Stimulated activated CD4-positive, alpha-beta T cell treated with anti-CD3 and anti-CD28 coated beads, Interleukin-12 subunit alpha, Interleukin-12 subunit beta, amount 100 ng/mL, for 24 hours (primary cell): ENCODE measurements around the gene KDM5A.

Source experiments
- DNase-seq, 2 experiments: peaks; one replicate each; pipeline ENCODE4 v3.0.0-alpha.2; 2020; ENCODE audit warnings: low read depth in 2 of 2

Gene KDM5A

GRCh38 chr12:272942-273341 lies 116.2 kb downstream of the KDM5A start:
- no peak for DNase-seq

GRCh38 chr12:271161-271560 lies 118.0 kb downstream of the KDM5A start:
- DNase-seq: no peak

- DNase-seq: no peak
These were observed 119.9 kb downstream of the KDM5A start for GRCh38 chr12:269191-269590.

GRCh38 chr12:268483-268840 lies 120.7 kb downstream of the KDM5A start:
- DNase-seq: no peak

- DNase-seq: no peak
These were observed 121.3 kb downstream of the KDM5A start for GRCh38 chr12:267581-268482.

GRCh38 chr12:265096-265495 lies 124.0 kb downstream of the KDM5A start:
- DNase-seq: no peak

GRCh38 chr12:264269-264668 lies 124.9 kb downstream of the KDM5A start:
- DNase-seq: no peak

- no peak for DNase-seq
These were observed 125.5 kb downstream of the KDM5A start for GRCh38 chr12:263574-263973.

GRCh38 chr12:262817-263216 lies 126.3 kb downstream of the KDM5A start, which contains the start of gene SLC6A13:
TSS of gene SLC6A13 (minus strand) at chr12:262836. CDS start at chr12:260052, 2,784 bp downstream.
- no peak for DNase-seq

- no peak for DNase-seq
These were observed 127.0 kb downstream of the KDM5A start for GRCh38 chr12:262113-262512.

GRCh38 chr12:257521-258321 lies 131.4 kb downstream of the KDM5A start:
- DNase-seq: no peak

GRCh38 chr12:256958-257357 lies 132.2 kb downstream of the KDM5A start:
- no peak for DNase-seq

GRCh38 chr12:256225-256624 lies 132.9 kb downstream of the KDM5A start:
- DNase-seq: no peak

GRCh38 chr12:254912-255311 lies 134.2 kb downstream of the KDM5A start:
- no peak for DNase-seq

GRCh38 chr12:254039-254438 lies 135.1 kb downstream of the KDM5A start:
- no peak for DNase-seq

- no peak for DNase-seq
These were observed 135.8 kb downstream of the KDM5A start for GRCh38 chr12:253116-253831.

- no peak for DNase-seq
These were observed 136.5 kb downstream of the KDM5A start for GRCh38 chr12:252636-253035.

- no peak for DNase-seq
These were observed 141.8 kb downstream of the KDM5A start for GRCh38 chr12:247271-247670.

GRCh38 chr12:243381-243780 lies 145.7 kb downstream of the KDM5A start:
- no peak for DNase-seq

- DNase-seq: no peak
These were observed 146.6 kb downstream of the KDM5A start for GRCh38 chr12:242496-242895.

GRCh38 chr12:241266-241665 lies 147.9 kb downstream of the KDM5A start:
- DNase-seq: no peak

GRCh38 chr12:240566-240965 lies 148.6 kb downstream of the KDM5A start:
- no peak for DNase-seq
